PC-3 (cell line): Measurements from ENCODE around the gene TMEM168. TPM values are rescaled to one million over a fixed set of nuclear protein-coding genes. Genes with fewer than 3 reads are reported as not detected.

Source experiments
- ATAC-seq: fragments of 200-7000 bp; cut with Tn5 transposase; 2 replicates; pipeline ENCODE4 v1.9.1; 2020; ENCODE audit warnings: mild to moderate bottlenecking, moderate library complexity
- BruUV-seq: library from RNA; stranded (reverse); fragments of 400-500 nt; replicated peaks from 2 replicates; lab custom pipeline; 2021; lab: Mats Ljungman, UMichigan
- CTCF ChIA-PET: fragments of 300-600 bp; sonication (Branson Sonifier 250); formaldehyde crosslinking; loops from one replicate; lab custom pipeline; 2022; ENCODE audit warnings: antibody characterized with exemption; lab: Charles Lee
- POLR2A ChIA-PET: fragments of 300-600 bp; sonication (Branson Sonifier 250); formaldehyde crosslinking; loops from one replicate; lab custom pipeline; 2022; ENCODE audit warnings: antibody characterized with exemption; ENCODE audit not compliant: unreplicated experiment; lab: Charles Lee
- DNase-seq: peaks from one replicate; pipeline ENCODE4 v3.0.0-alpha.2; 2015
- H2AFZ ChIP-seq: fragments of 300-600 bp; sonication (generic); 2 replicates; pipeline ENCODE4 v1.6.0; 2016; ENCODE audit warnings: antibody characterized with exemption, low read length
- H3F3A ChIP-seq: fragments of 300-600 bp; sonication (generic); one replicate; pipeline ENCODE4 v1.6.0; 2017; ENCODE audit warnings: antibody characterized with exemption, low read length, control low read depth, mild to moderate bottlenecking; ENCODE audit not compliant: unreplicated experiment
- H3K27ac ChIP-seq: fragments of 300-600 bp; sonication (generic); 2 replicates; pipeline ENCODE4 v1.5.1; 2016; ENCODE audit warnings: mild to moderate bottlenecking, low read length
- H3K27me3 ChIP-seq: fragments of 300-600 bp; sonication (generic); 2 replicates; pipeline ENCODE4 v1.6.1; 2016; ENCODE audit warnings: low read length, mixed read lengths
- H3K36me3 ChIP-seq: fragments of 300-600 bp; sonication (generic); 2 replicates; pipeline ENCODE4 v1.6.1; 2016; ENCODE audit warnings: low read depth, mixed run types, low read length, mixed read lengths
- H3K4me1 ChIP-seq: fragments of 300-600 bp; sonication (generic); 2 replicates; pipeline ENCODE4 v1.5.1; 2016; ENCODE audit warnings: low read length; ENCODE audit not compliant: insufficient read depth
- H3K4me2 ChIP-seq: fragments of 300-600 bp; sonication (generic); 2 replicates; pipeline ENCODE4 v1.6.0; 2016; ENCODE audit warnings: low read length
- H3K4me3 ChIP-seq: fragments of 300-600 bp; sonication (generic); 2 replicates; pipeline ENCODE4 v1.5.1; 2016; ENCODE audit warnings: mild to moderate bottlenecking, low read length, mixed read lengths
- H3K79me2 ChIP-seq: fragments of 300-600 bp; sonication (generic); 2 replicates; pipeline ENCODE4 v1.6.1; 2017; ENCODE audit warnings: low read length, mixed read lengths
- H3K9ac ChIP-seq: fragments of 300-600 bp; sonication (generic); 2 replicates; pipeline ENCODE4 v1.6.0; 2016; ENCODE audit warnings: mild to moderate bottlenecking, low read length
- H3K9me2 ChIP-seq: fragments of 300-600 bp; sonication (generic); replicated peaks from 2 replicates; pipeline ENCODE4 v1.6.1; 2016; ENCODE audit warnings: mixed run types, low read length, mixed read lengths
- H3K9me3 ChIP-seq: fragments of 300-600 bp; sonication (generic); 2 replicates; pipeline ENCODE4 v1.6.1; 2016; ENCODE audit warnings: low read length, mixed read lengths
- H4K20me1 ChIP-seq: fragments of 300-600 bp; sonication (generic); 2 replicates; pipeline ENCODE4 v1.6.1; 2016; ENCODE audit warnings: low read length, mixed read lengths
- CTCF ChIP-seq: fragments of 300-600 bp; sonication (generic); conservative IDR thresholded peaks from 2 replicates; pipeline ENCODE4 v1.5.1; 2017; ENCODE audit warnings: antibody characterized with exemption, low read depth, mild to moderate bottlenecking, low read length
- EZH2 ChIP-seq: fragments of 300-600 bp; sonication (generic); IDR thresholded peaks from one replicate; pipeline ENCODE4 v1.6.1; 2017; ENCODE audit warnings: antibody characterized with exemption, mild to moderate bottlenecking, low read length; ENCODE audit not compliant: unreplicated experiment
- EZH2phosphoT487 ChIP-seq: fragments of 300-600 bp; sonication (generic); IDR thresholded peaks from 2 replicates; pipeline ENCODE4 v1.6.1; 2018; ENCODE audit warnings: mild to moderate bottlenecking, antibody characterized with exemption, low read length, borderline replicate concordance
- intact Hi-C: fragments of 100-400 bp; cut with micrococcal nuclease; formaldehyde crosslinking; loops from 2 replicates; pipeline ENCODE4 v1.9.0; 2023
- total RNA-seq: library from RNA; depleted of rRNA; stranded (reverse); fragments of >200 nt; gene quantifications from 2 replicates; pipeline ENCODE4 v1.2.3, GENCODE V29; 2014

Gene TMEM168
- total RNA-seq, 1 experiment from 2014 or later, result 19.8 TPM

GRCh38 chr7:112792441-112792840, 2.2 kb upstream of the TMEM168 start:
- H4K20me1 ChIP-seq, result no peaks in the 10 kb centered on the region
- H3K27me3 ChIP-seq, result no peaks in the 10 kb centered on the region
- no peak overlapping the region for H2AFZ ChIP-seq
- H3K9me2 ChIP-seq, result no peaks in the 10 kb centered on the region
- H3K4me1 ChIP-seq, result peaks cover 12% of the 10 kb centered on the region
- ChIA-PET POLR2A (no interaction called here), CTCF (interaction anchor here (0.6 kb wide), 1 partner anchor 49 kb away, joined by 3 read pairs; no protein-coding TSS in a partner anchor)
- TF ChIP-seq CTCF (no peak), EZH2phosphoT487 (no peak), EZH2 (no peak)
- H3K36me3 ChIP-seq, result no peaks in the 10 kb centered on the region
- H3K9ac ChIP-seq, result no peak overlapping the region
- H3K4me3 ChIP-seq, result no peak overlapping the region
- no peak for DNase-seq
- no peaks in the 10 kb centered on the region for H3K9me3 ChIP-seq
- BruUV-seq, result no TSS peak
- ATAC-seq, result no peak
- H3K4me2 ChIP-seq, result no peak overlapping the region
- no peaks in the 10 kb centered on the region for H3F3A ChIP-seq
- peaks cover 15% of the 10 kb centered on the region for H3K79me2 ChIP-seq
- intact Hi-C loops, result no loop called here
- H3K27ac ChIP-seq, result no peak overlapping the region

GRCh38 chr7:112791465-112792168, 1.4 kb upstream of the TMEM168 start:
- no peaks in the 10 kb centered on the region for H3K9me3 ChIP-seq
- H2AFZ ChIP-seq, result no peak overlapping the region
- H3K27me3 ChIP-seq, result no peaks in the 10 kb centered on the region
- no peaks in the 10 kb centered on the region for H3K9me2 ChIP-seq
- no peaks in the 10 kb centered on the region for H3K36me3 ChIP-seq
- DNase-seq (no peak), ATAC-seq (no peak)
- peaks cover 22% of the 10 kb centered on the region for H3K79me2 ChIP-seq
- ChIA-PET CTCF (interaction anchor here (0.6 kb wide), 1 partner anchor 48 kb away, joined by 3 read pairs; no protein-coding TSS in a partner anchor), POLR2A (no interaction called here)
- H3K4me3 ChIP-seq, result no peak overlapping the region
- no TSS peak for BruUV-seq
- no peaks in the 10 kb centered on the region for H4K20me1 ChIP-seq
- TF ChIP-seq CTCF (no peak), EZH2 (no peak), EZH2phosphoT487 (no peak)
- H3K27ac ChIP-seq, result no peak overlapping the region
- H3K4me2 ChIP-seq, result no peak overlapping the region
- no peaks in the 10 kb centered on the region for H3F3A ChIP-seq
- peaks cover 12% of the 10 kb centered on the region for H3K4me1 ChIP-seq
- no peak overlapping the region for H3K9ac ChIP-seq
- intact Hi-C loops, result no loop called here

- no peaks in the 10 kb centered on the region for H4K20me1 ChIP-seq
- H3K9me2 ChIP-seq, result no peaks in the 10 kb centered on the region
- no peak overlapping the region for H3K27ac ChIP-seq
- peaks cover 12% of the 10 kb centered on the region for H3K4me1 ChIP-seq
- no peak for TF ChIP-seq EZH2phosphoT487
- H2AFZ ChIP-seq, result peak overlapping the region; percentile 92
- H3K9me3 ChIP-seq, result no peaks in the 10 kb centered on the region
- peak; percentile 1; the same call in 1 of the 2 replicates for ATAC-seq
- H3K4me2 ChIP-seq, result peak overlapping the region; percentile 83
- peak overlapping the region; percentile 85 for H3K9ac ChIP-seq
- intact Hi-C loops, result no loop called here
- H3K79me2 ChIP-seq, result peaks cover 28% of the 10 kb centered on the region
- CTCF ChIA-PET, result no interaction called here
- H3K4me3 ChIP-seq, result peak overlapping the region; percentile 77
- no TSS peak for BruUV-seq
- no peaks in the 10 kb centered on the region for H3F3A ChIP-seq
- POLR2A ChIA-PET, result no interaction called here
- H3K36me3 ChIP-seq, result no peaks in the 10 kb centered on the region
- no peaks in the 10 kb centered on the region for H3K27me3 ChIP-seq
- DNase-seq, result no peak
These were observed 402 bp upstream of the TMEM168 start for GRCh38 chr7:112790586-112791003.
